ENCODE data around the gene ADAMTS17.
"Not testable (repeated sequence)": the region's sequence is repeated elsewhere in the genome, so short reads cannot be mapped to it uniquely, and the experiment has no call there.

ADAMTS17 gene

GRCh38 chr15:100339451-100339850 lies 2.3 kb downstream of the ADAMTS17 start:
- not testable (repeated sequence) for DNase-seq (ENCODE audit: low read depth in 2 of 2, low spot score in 1 of 2)

- no peak for DNase-seq (ENCODE audit: low read depth in 2 of 2, low spot score in 1 of 2)
Observed at GRCh38 chr15:100338971-100339444, 2.8 kb downstream of the ADAMTS17 start.

GRCh38 chr15:100338247-100338646 lies 3.5 kb downstream of the ADAMTS17 start:
- DNase-seq (ENCODE audit: low read depth in 2 of 2, low spot score in 1 of 2): no peak

- DNase-seq (ENCODE audit: low read depth in 2 of 2, low spot score in 1 of 2): no peak
Observed at GRCh38 chr15:100337096-100338044, 4.4 kb downstream of the ADAMTS17 start.

- DNase-seq (ENCODE audit: low read depth in 2 of 2, low spot score in 1 of 2): no peak
Observed at GRCh38 chr15:100336061-100336460, 5.7 kb downstream of the ADAMTS17 start.

- no peak for DNase-seq (ENCODE audit: low read depth in 2 of 2, low spot score in 1 of 2)
Observed at GRCh38 chr15:100335335-100335999, 6.3 kb downstream of the ADAMTS17 start.

- DNase-seq (ENCODE audit: low read depth in 2 of 2, low spot score in 1 of 2): no peak
Observed at GRCh38 chr15:100334905-100335304, 6.9 kb downstream of the ADAMTS17 start.

- DNase-seq (ENCODE audit: low read depth in 2 of 2, low spot score in 1 of 2): no peak
Observed at GRCh38 chr15:100334456-100334855, 7.3 kb downstream of the ADAMTS17 start.

- no peak for DNase-seq (ENCODE audit: low read depth in 2 of 2, low spot score in 1 of 2)
Observed at GRCh38 chr15:100334015-100334414, 7.8 kb downstream of the ADAMTS17 start.

- DNase-seq (ENCODE audit: low read depth in 2 of 2, low spot score in 1 of 2): no peak
Observed at GRCh38 chr15:100333236-100333635, 8.5 kb downstream of the ADAMTS17 start.

- DNase-seq (ENCODE audit: low read depth in 2 of 2, low spot score in 1 of 2): no peak
Observed at GRCh38 chr15:100332721-100333120, 9.1 kb downstream of the ADAMTS17 start.

- no peak for DNase-seq (ENCODE audit: low read depth in 2 of 2, low spot score in 1 of 2)
Observed at GRCh38 chr15:100332231-100332630, 9.5 kb downstream of the ADAMTS17 start.

GRCh38 chr15:100330629-100331215 lies 11.1 kb downstream of the ADAMTS17 start:
- no peak for DNase-seq (ENCODE audit: low read depth in 2 of 2, low spot score in 1 of 2)

- no peak for DNase-seq (ENCODE audit: low read depth in 2 of 2, low spot score in 1 of 2)
Observed at GRCh38 chr15:100330221-100330620, 11.6 kb downstream of the ADAMTS17 start.

GRCh38 chr15:100328796-100329195 lies 13.0 kb downstream of the ADAMTS17 start:
- no peak for DNase-seq (ENCODE audit: low read depth in 2 of 2, low spot score in 1 of 2)

GRCh38 chr15:100318880-100319279 lies 22.9 kb downstream of the ADAMTS17 start:
- no peak for DNase-seq (ENCODE audit: low read depth in 2 of 2, low spot score in 1 of 2)

GRCh38 chr15:100314809-100315400 lies 26.9 kb downstream of the ADAMTS17 start:
- DNase-seq (ENCODE audit: low read depth in 2 of 2, low spot score in 1 of 2): no peak

- DNase-seq (ENCODE audit: low read depth in 2 of 2, low spot score in 1 of 2): no peak
Observed at GRCh38 chr15:100311833-100312476, 29.8 kb downstream of the ADAMTS17 start.

- no peak for DNase-seq (ENCODE audit: low read depth in 2 of 2, low spot score in 1 of 2)
Observed at GRCh38 chr15:100311154-100311625, 30.6 kb downstream of the ADAMTS17 start.

GRCh38 chr15:100310513-100311153 lies 31.1 kb downstream of the ADAMTS17 start:
- no peak for DNase-seq (ENCODE audit: low read depth in 2 of 2, low spot score in 1 of 2)

Measured in stimulated activated CD8-positive, alpha-beta memory T cell treated with anti-CD3 and anti-CD28 coated beads, Interleukin-4, amount 100 ng/mL, for 1 hour (primary cell).